Cardiac fibroblast (primary cell): Measurements from ENCODE around the gene LZTR1.

Experiments used
- DNase-seq, 2 donors: peaks; one replicate each; pipeline versions ENCODE4 v3.0.0 to v3.0.0-alpha.2; 2010; ENCODE audit warnings: low read depth in 2 of 2
- H3K4me3 ChIP-seq, 2 donors: replicated peaks in 1 of 2; 1 replicate in 1 of 2; 2 replicates in 1 of 2; pipeline ENCODE4 v1.5.1; 2011; ENCODE audit warnings: low read depth in 2 of 2, low read length in 2 of 2, mild to moderate bottlenecking in 2 of 2, moderate library complexity in 1 of 2
- TF ChIP-seq, protein P1 (sequence below): IDR thresholded peaks from one replicate; pipeline ENCODE4 v1.5.1; 2011; ENCODE audit warnings: low read depth, mild to moderate bottlenecking, low read length, inconsistent platforms

The LZTR1 gene

DNA sequence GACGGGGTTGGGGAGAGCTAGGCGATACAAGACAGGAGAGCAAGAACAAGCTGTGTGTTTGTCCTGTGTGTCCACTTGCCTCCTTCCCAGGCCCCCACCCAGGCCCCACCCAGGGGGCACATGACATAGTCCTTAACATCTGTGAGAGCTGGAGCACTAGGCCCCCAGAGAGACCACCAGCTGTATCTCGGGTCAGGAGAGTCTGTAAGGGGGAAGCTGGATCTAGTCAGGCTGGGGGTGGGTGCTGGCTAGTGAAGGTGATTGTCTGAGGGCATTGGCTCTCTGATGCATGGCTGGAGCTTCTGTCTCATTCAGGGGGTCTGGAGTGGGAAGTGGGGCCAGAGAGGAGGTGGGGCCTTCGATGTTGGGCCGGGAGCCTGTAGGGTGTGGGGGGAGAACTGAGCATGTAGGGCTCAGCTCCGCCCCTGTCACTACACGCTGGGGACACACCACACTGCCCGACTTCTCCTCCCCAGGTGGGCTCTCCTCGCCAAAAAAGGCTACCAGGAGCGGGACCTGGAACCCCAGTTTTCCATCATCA, 33.4 kb downstream of the LZTR1 start:
- H3K4me3 ChIP-seq = peak overlapping the region in 1 of 2 donors; percentile 64
- no peak for DNase-seq
- TF ChIP-seq, protein P1, sequence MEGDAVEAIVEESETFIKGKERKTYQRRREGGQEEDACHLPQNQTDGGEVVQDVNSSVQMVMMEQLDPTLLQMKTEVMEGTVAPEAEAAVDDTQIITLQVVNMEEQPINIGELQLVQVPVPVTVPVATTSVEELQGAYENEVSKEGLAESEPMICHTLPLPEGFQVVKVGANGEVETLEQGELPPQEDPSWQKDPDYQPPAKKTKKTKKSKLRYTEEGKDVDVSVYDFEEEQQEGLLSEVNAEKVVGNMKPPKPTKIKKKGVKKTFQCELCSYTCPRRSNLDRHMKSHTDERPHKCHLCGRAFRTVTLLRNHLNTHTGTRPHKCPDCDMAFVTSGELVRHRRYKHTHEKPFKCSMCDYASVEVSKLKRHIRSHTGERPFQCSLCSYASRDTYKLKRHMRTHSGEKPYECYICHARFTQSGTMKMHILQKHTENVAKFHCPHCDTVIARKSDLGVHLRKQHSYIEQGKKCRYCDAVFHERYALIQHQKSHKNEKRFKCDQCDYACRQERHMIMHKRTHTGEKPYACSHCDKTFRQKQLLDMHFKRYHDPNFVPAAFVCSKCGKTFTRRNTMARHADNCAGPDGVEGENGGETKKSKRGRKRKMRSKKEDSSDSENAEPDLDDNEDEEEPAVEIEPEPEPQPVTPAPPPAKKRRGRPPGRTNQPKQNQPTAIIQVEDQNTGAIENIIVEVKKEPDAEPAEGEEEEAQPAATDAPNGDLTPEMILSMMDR = no peak

- no peak overlapping the region for H3K4me3 ChIP-seq
- TF ChIP-seq, protein P1 = no peak
- no peak for DNase-seq
These were observed 34.7 kb downstream of the LZTR1 start for GRCh38 chr22:21016644-21017420.

- TF ChIP-seq, protein P1 = no peak
- DNase-seq = no peak
- H3K4me3 ChIP-seq = no peak overlapping the region
These were observed 36.2 kb downstream of the LZTR1 start for GRCh38 chr22:21018314-21018713.

DNA sequence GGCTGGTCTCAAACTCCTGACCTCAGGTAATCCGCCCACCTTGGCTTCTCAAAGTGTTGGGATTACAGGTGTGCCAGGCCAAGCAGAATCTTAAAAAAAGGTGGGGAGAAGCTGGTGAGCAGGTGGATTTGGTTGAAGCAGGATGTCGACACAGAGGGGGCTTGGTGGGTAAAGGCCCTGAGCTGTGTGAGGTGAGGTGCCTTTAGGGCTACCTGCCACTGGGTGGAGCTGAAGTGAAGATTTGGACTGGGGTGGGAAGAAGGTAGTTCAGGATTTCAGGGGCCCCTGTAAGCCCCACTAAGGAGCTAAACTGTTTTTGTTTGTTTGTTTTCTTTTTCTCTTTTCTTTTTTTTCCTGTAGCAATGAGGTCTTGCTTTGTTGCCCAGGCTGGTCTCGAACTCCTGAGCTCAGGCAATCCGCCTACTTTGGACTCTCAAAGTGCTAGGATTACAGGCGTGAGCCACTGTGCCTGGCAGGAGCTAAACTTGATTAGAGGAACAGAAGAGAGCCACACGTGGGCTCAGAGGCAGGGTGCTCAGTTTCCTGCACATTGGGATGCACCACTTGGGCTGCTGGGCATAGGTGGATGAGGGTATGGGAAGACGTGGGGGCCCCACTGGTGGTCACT, 38.8 kb downstream of the LZTR1 start:
- TF ChIP-seq, protein P1 = peak; percentile 54
- peak; percentile 15 to 24 for DNase-seq
- H3K4me3 ChIP-seq = no peak overlapping the region

GRCh38 chr22:21022507-21022906, 40.4 kb downstream of the LZTR1 start:
- DNase-seq = no peak
- no peak overlapping the region for H3K4me3 ChIP-seq
- TF ChIP-seq, protein P1 = no peak

DNA sequence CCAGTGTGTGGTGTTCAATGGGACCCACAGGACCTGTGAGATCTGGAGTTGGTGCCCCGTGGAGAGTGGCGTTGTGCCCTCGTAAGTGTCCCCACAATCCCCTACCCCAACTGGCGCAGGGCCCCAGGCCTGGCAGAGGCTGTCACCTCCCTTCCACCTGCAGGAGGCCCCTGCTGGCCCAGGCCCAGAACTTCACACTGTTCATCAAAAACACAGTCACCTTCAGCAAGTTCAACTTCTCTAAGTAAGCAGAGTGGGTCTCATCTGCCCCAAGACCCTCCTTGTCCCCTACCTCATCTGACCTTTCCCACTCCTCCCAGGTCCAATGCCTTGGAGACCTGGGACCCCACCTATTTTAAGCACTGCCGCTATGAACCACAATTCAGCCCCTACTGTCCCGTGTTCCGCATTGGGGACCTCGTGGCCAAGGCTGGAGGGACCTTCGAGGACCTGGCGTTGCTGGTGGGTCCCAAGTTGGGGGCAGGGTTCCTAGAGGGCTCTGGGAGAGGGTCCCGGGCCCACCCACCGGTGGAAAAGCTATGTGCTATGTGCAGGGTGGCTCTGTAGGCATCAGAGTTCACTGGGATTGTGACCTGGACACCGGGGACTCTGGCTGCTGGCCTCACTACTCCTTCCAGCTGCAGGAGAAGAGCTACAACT, 41.0 kb downstream of the LZTR1 start:
- no peak for DNase-seq
- TF ChIP-seq, protein P1 = no peak
- no peak overlapping the region for H3K4me3 ChIP-seq
